ENCODE data around the gene NRN1.

GRCh38 chr6:6052216-6052615 lies 45.5 kb upstream of the NRN1 start:
- TF ChIP-seq EZH2 (IDR thresholded peaks at IDR 0.05; ENCODE audit: insufficient read depth, poor library complexity, severe bottlenecking) (no peak), EZH2phosphoT487 (IDR thresholded peaks at IDR 0.05; ENCODE audit: insufficient read depth, low read depth) (no peak)

All from GM23248 (cell line).